HCT116 (cell line): Measurements from ENCODE around the gene RTL10. TPM values are rescaled to one million over a fixed set of nuclear protein-coding genes. Genes with fewer than 3 reads are reported as not detected.

Source experiments
- ATAC-seq: fragments of 200-7000 bp; cut with Tn5 transposase; 2 replicates; pipeline ENCODE4 v1.9.1; 2020; ENCODE audit warnings: mild to moderate bottlenecking, moderate library complexity
- BruUV-seq: library from RNA; stranded (reverse); fragments of 400-500 nt; replicated peaks from 2 replicates; lab custom pipeline; 2021; lab: Mats Ljungman, UMichigan
- CTCF ChIA-PET: fragments of 300-600 bp; sonication (Branson Sonifier 250); formaldehyde crosslinking; loops from one replicate; lab custom pipeline; 2021; ENCODE audit warnings: antibody characterized with exemption; lab: Charles Lee
- POLR2A ChIA-PET: fragments of 300-600, 350-600 bp; sonication (Branson Sonifier 250); formaldehyde crosslinking; loops from one replicate; lab custom pipeline; 2021; ENCODE audit warnings: antibody characterized with exemption; lab: Charles Lee
- RAD21 ChIA-PET, 2 experiments: fragments of 300-600 bp; sonication (Branson Sonifier 250); formaldehyde crosslinking; loops; one replicate each; lab custom pipeline; 2023; ENCODE audit warnings: low total read pairs in 2 of 2; ENCODE audit not compliant: uncharacterized antibody in 2 of 2, unreplicated experiment in 2 of 2, low non-redundant PET in 1 of 2; lab: Charles Lee
- DNase-seq: peaks from one replicate; pipeline ENCODE4 v3.0.0-alpha.2; 2010; ENCODE audit warnings: low read depth, low spot score
- H2AFZ ChIP-seq: fragments of 200-600 bp; shearing (Covaris generic), sonication (generic); 2 replicates; pipeline ENCODE4 v1.6.1; 2017; ENCODE audit warnings: low read depth, mixed run types, mixed read lengths, antibody characterized with exemption, low read length; ENCODE audit not compliant: poor library complexity, severe bottlenecking
- H3K27ac ChIP-seq: 2 replicates; pipeline ENCODE4 v1.5.1; 2012; ENCODE audit warnings: low read depth, low read length
- H3K27me3 ChIP-seq: fragments of 200-600 bp; sonication (generic); 2 replicates; pipeline ENCODE4 v1.6.1; 2016; ENCODE audit warnings: mixed run types, low read length, mixed read lengths; ENCODE audit not compliant: insufficient read depth
- H3K36me3 ChIP-seq, 2 experiments: fragments of 200-500 bp in 1 of 2; fragments of 200-600 bp in 1 of 2; sonication (Bioruptor generic) in 1 of 2; sonication (generic) in 1 of 2; 2 replicates each; pipeline versions ENCODE4 v1.5.1 to v1.6.1; 2014 to 2016; ENCODE audit warnings: low read length in 2 of 2, inconsistent platforms in 1 of 2, mixed read lengths in 1 of 2, mixed run types in 1 of 2; ENCODE audit not compliant: insufficient read depth in 2 of 2, control insufficient read depth in 1 of 2
- H3K4me1 ChIP-seq, 2 experiments: fragments of 200-600 bp in 1 of 2; sonication (generic) in 1 of 2; 2 replicates each; pipeline versions ENCODE4 v1.5.1 to v1.6.1; 2012 to 2017; ENCODE audit warnings: low read length in 2 of 2, inconsistent platforms in 1 of 2, mild to moderate bottlenecking in 1 of 2, mixed read lengths in 1 of 2, mixed run types in 1 of 2, moderate library complexity in 1 of 2; ENCODE audit not compliant: insufficient read depth in 2 of 2, control insufficient read depth in 1 of 2
- H3K4me2 ChIP-seq: fragments of 200-600 bp; sonication (generic); 2 replicates; pipeline ENCODE4 v1.6.1; 2017; ENCODE audit warnings: mixed run types, low read length, mixed read lengths
- H3K4me3 ChIP-seq, 2 experiments: fragments of 200-600 bp in 1 of 2; sonication (generic) in 1 of 2; replicated peaks in 1 of 2; 2 replicates each; pipeline ENCODE4 v1.5.1; 2011 to 2016; ENCODE audit warnings: low read length in 2 of 2, control low read depth in 1 of 2, low read depth in 1 of 2, mild to moderate bottlenecking in 1 of 2, mixed read lengths in 1 of 2, mixed run types in 1 of 2
- H3K79me2 ChIP-seq: fragments of 200-600 bp; sonication (generic); 2 replicates; pipeline ENCODE4 v1.6.1; 2017; ENCODE audit warnings: mild to moderate bottlenecking, mixed run types, low read length, moderate library complexity, mixed read lengths; ENCODE audit not compliant: insufficient read depth
- H3K9ac ChIP-seq: fragments of 200-600 bp; sonication (generic); 2 replicates; pipeline ENCODE4 v1.6.1; 2016; ENCODE audit warnings: low read length, mixed read lengths
- H3K9me2 ChIP-seq: fragments of 200-600 bp; sonication (generic), shearing (Covaris generic); 2 replicates; pipeline ENCODE4 v1.6.1; 2017; ENCODE audit warnings: mixed run types, mild to moderate bottlenecking, moderate library complexity; ENCODE audit not compliant: insufficient read depth
- H3K9me3 ChIP-seq, 2 experiments: fragments of 200-500 bp in 1 of 2; fragments of 200-600 bp in 1 of 2; sonication (Bioruptor generic) in 1 of 2; sonication (generic) in 1 of 2; 2 replicates each; pipeline ENCODE4 v1.6.1; 2014 to 2017; ENCODE audit warnings: low read length in 2 of 2, mixed read lengths in 2 of 2, inconsistent platforms in 1 of 2, low read depth in 1 of 2, mild to moderate bottlenecking in 1 of 2, mixed run types in 1 of 2, moderate library complexity in 1 of 2; ENCODE audit not compliant: control insufficient read depth in 1 of 2, insufficient read depth in 1 of 2
- H4K20me1 ChIP-seq: fragments of 200-600 bp; sonication (generic), shearing (Covaris generic); 2 replicates; pipeline ENCODE4 v1.6.1; 2017; ENCODE audit warnings: mixed run types, mild to moderate bottlenecking, moderate library complexity; ENCODE audit not compliant: insufficient read depth
- FOSL1 ChIP-seq: IDR thresholded peaks from 2 replicates; pipeline ENCODE4 v1.6.1; 2012; ENCODE audit warnings: low read depth
- POLR2A ChIP-seq: IDR thresholded peaks from 2 replicates; pipeline ENCODE4 v1.7.0; 2011; ENCODE audit warnings: borderline replicate concordance; ENCODE audit not compliant: insufficient read depth, insufficient read length; ENCODE audit errors: extremely low read depth
- SIN3A ChIP-seq: IDR thresholded peaks from 2 replicates; pipeline ENCODE4 v1.6.1; 2012; ENCODE audit warnings: low read depth
- SP1 ChIP-seq: IDR thresholded peaks from 2 replicates; pipeline ENCODE4 v1.6.1; 2012; ENCODE audit warnings: low read depth
- SRF ChIP-seq: IDR thresholded peaks from 2 replicates; pipeline ENCODE4 v1.6.1; 2012; ENCODE audit warnings: low read depth
- TCF7L2 ChIP-seq: IDR thresholded peaks from 2 replicates; pipeline ENCODE4 v1.7.0; 2011; ENCODE audit warnings: borderline replicate concordance, inconsistent platforms; ENCODE audit not compliant: insufficient read depth, insufficient read length; ENCODE audit errors: extremely low read depth
- ZFX ChIP-seq: fragments of 450-650 bp; IDR thresholded peaks from 2 replicates; pipeline ENCODE4 v1.6.1; 2017
- intact Hi-C: fragments of 100-400 bp; cut with micrococcal nuclease; formaldehyde crosslinking; loops from 2 replicates; pipeline ENCODE4 v1.10.0; 2022
- total RNA-seq: library from RNA; stranded (reverse); gene quantifications from one replicate; pipeline ENCODE4 v1.2.1, GENCODE V29; 2021; ENCODE audit not compliant: unreplicated experiment
- TF ChIP-seq, protein P1 (sequence below): IDR thresholded peaks from 2 replicates; pipeline ENCODE4 v1.6.1; 2012; ENCODE audit warnings: low read depth
- TF ChIP-seq, protein P2 (sequence below): IDR thresholded peaks from 2 replicates; pipeline ENCODE4 v1.6.1; 2012
- TF ChIP-seq, protein P3 (sequence below): IDR thresholded peaks from 2 replicates; pipeline ENCODE4 v1.6.1; 2012

Gene RTL10
- total RNA-seq, 1 experiment from 2014 or later: 24.6 TPM

DNA sequence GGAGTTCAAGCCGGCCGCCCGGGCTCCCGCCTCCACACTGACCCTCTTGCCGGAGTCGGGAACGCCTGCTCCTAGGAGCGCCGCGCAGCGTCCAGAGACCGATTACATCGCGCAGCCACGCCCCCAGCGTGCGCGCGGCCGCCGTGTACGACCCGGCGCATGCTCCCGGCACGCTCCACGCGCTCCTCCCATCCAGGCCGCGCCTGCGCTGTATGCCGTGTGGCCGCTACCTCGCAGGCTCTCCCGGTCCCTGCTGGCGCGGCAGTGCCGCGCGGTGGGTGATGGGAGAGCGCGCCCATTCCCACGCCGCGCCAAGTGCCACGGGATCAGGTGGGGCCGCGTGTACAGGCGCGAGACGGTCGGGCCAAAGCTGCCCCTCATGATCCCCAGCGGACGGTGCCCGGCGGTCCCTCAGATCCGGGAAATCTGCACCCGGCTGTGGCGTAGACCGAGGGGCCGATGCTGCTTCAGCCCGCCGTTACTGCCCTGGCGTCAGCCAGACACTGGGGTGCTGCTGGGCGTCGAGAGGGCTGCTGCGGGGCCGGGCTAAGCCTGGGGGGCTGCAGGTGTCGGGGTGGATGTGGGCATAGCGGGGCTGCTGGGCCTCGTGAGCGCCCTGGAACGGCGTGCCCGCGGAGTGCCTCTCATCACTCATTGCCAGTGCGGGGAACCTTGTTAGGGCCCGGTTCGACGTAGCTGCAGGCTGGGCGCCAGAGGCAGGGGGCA is at the start of gene RTL10, which contains the start of gene GNB1L (continued):
- TF ChIP-seq, protein P1, sequence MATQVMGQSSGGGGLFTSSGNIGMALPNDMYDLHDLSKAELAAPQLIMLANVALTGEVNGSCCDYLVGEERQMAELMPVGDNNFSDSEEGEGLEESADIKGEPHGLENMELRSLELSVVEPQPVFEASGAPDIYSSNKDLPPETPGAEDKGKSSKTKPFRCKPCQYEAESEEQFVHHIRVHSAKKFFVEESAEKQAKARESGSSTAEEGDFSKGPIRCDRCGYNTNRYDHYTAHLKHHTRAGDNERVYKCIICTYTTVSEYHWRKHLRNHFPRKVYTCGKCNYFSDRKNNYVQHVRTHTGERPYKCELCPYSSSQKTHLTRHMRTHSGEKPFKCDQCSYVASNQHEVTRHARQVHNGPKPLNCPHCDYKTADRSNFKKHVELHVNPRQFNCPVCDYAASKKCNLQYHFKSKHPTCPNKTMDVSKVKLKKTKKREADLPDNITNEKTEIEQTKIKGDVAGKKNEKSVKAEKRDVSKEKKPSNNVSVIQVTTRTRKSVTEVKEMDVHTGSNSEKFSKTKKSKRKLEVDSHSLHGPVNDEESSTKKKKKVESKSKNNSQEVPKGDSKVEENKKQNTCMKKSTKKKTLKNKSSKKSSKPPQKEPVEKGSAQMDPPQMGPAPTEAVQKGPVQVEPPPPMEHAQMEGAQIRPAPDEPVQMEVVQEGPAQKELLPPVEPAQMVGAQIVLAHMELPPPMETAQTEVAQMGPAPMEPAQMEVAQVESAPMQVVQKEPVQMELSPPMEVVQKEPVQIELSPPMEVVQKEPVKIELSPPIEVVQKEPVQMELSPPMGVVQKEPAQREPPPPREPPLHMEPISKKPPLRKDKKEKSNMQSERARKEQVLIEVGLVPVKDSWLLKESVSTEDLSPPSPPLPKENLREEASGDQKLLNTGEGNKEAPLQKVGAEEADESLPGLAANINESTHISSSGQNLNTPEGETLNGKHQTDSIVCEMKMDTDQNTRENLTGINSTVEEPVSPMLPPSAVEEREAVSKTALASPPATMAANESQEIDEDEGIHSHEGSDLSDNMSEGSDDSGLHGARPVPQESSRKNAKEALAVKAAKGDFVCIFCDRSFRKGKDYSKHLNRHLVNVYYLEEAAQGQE: no peak
- TF ChIP-seq SRF: no peak
- TF ChIP-seq ZFX: peak; percentile 83
- TF ChIP-seq SIN3A: peak; percentile 78
- TF ChIP-seq, protein P2, sequence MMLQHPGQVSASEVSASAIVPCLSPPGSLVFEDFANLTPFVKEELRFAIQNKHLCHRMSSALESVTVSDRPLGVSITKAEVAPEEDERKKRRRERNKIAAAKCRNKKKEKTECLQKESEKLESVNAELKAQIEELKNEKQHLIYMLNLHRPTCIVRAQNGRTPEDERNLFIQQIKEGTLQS: no peak
- no peak for TF ChIP-seq SP1
- TF ChIP-seq FOSL1: no peak

DNA sequence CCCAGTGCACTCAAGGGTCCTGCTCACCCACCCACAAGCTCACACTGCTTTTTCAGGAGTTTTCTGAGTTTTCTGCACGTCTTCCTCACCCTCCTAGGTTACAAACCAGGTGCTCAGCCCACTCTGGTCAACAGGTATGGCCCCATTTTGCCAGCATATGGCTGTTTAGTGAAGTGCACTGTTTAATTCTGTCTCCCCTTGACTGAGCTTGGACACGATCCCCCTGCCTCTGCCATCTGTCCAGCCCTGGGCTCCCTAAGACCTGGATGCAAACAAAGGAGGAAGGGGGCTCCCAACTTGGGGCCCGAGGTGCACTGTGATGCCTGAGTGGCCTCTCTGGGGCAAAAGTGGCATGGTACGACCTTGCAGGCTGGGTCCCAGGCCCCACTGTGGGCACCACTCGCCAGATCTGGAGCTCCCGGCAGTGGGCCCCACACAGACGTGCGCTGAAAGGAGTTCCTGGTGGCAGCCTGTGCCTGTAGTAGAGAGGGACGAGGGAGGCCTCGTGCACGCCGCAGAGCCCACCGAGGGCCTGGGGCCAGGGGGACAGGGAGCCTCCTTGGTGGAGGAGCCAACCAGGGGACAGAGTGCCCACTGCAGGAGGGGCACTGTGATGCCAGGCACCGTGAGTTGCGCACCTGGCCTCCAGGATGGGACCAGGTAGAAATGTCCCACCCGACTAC is 49.6 kb upstream of the RTL10 start:
- no TSS peak for BruUV-seq
- Histone ChIP-seq H3K9me2 (no peaks in the 10 kb centered on the region), H2AFZ (no peak overlapping the region), H3K79me2 (no peaks in the 10 kb centered on the region), H3K9ac (no peak overlapping the region), H3K4me3 (no peak overlapping the region), H3K9me3 (no peaks in the 10 kb centered on the region), H4K20me1 (no peaks in the 10 kb centered on the region), H3K4me1 (no peaks in the 10 kb centered on the region), H3K27ac (no peak overlapping the region), H3K36me3 (no peaks in the 10 kb centered on the region), H3K4me2 (no peak overlapping the region), H3K27me3 (no peaks in the 10 kb centered on the region)
- ChIA-PET RAD21 (no interaction called here), CTCF (interaction anchor here (1.2 kb wide), 1 partner anchor 174 kb away, joined by 8 read pairs; no protein-coding TSS in a partner anchor), POLR2A (interaction anchor here (0.8 kb wide), 1 partner anchor 13 kb away, joined by 3 read pairs; no protein-coding TSS in a partner anchor)
- intact Hi-C loops: no loop called here
- ATAC-seq (no peak), DNase-seq (no peak)
- TF ChIP-seq POLR2A: no peak
- TF ChIP-seq, protein P3, sequence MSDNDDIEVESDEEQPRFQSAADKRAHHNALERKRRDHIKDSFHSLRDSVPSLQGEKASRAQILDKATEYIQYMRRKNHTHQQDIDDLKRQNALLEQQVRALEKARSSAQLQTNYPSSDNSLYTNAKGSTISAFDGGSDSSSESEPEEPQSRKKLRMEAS: no peak
- no peak for TF ChIP-seq TCF7L2
